PC-9 (cell line): ENCODE results near the gene UGT1A10. TPM values are rescaled to one million over a fixed set of nuclear protein-coding genes. Genes with fewer than 3 reads are reported as not detected.
"Not testable (repeated sequence)": the region's sequence is repeated elsewhere in the genome, so short reads cannot be mapped to it uniquely, and the experiment has no call there.

Experiments
- BruUV-seq: library from RNA; stranded (reverse); fragments of 400-500 nt; replicated peaks from 2 replicates; lab custom pipeline; 2021; lab: Mats Ljungman, UMichigan
- CTCF ChIA-PET: fragments of 300-600 bp; sonication (Branson Sonifier 250); formaldehyde crosslinking; loops from one replicate; lab custom pipeline; 2022; ENCODE audit warnings: antibody characterized with exemption; lab: Charles Lee
- POLR2A ChIA-PET: fragments of 300-600 bp; sonication (Branson Sonifier 250); formaldehyde crosslinking; loops from one replicate; lab custom pipeline; 2022; ENCODE audit warnings: antibody characterized with exemption; ENCODE audit not compliant: unreplicated experiment; lab: Charles Lee
- DNase-seq, 2 experiments: peaks; one replicate each; pipeline versions ENCODE4 v3.0.0 to v3.0.0-alpha.2; 2015 to 2022; ENCODE audit warnings: mixed read lengths in 1 of 2
- H2AFZ ChIP-seq: fragments of 200-600 bp; sonication (generic); 2 replicates; pipeline ENCODE4 v1.8.1; 2017; ENCODE audit warnings: antibody characterized with exemption
- H3F3A ChIP-seq: fragments of 200-600 bp; sonication (generic); 2 replicates; pipeline ENCODE4 v1.8.1; 2017; ENCODE audit warnings: antibody characterized with exemption, mild to moderate bottlenecking, low read depth; ENCODE audit not compliant: insufficient read depth
- H3K27ac ChIP-seq: fragments of 200-600 bp; sonication (generic); 2 replicates; pipeline ENCODE4 v1.6.1; 2016; ENCODE audit warnings: mixed run types
- H3K27me3 ChIP-seq: fragments of 200-600 bp; sonication (generic); 2 replicates; pipeline ENCODE4 v1.6.1; 2016; ENCODE audit warnings: low read depth, mixed run types; ENCODE audit not compliant: insufficient read depth
- H3K36me3 ChIP-seq: fragments of 200-600 bp; sonication (generic); 2 replicates; pipeline ENCODE4 v1.6.1; 2016; ENCODE audit warnings: low read depth, mixed run types
- H3K4me1 ChIP-seq: fragments of 200-600 bp; sonication (generic); replicated peaks from 2 replicates; pipeline ENCODE4 v1.6.1; 2016; ENCODE audit warnings: mixed run types; ENCODE audit not compliant: insufficient read depth
- H3K4me2 ChIP-seq: fragments of 200-600 bp; sonication (generic); 2 replicates; pipeline ENCODE4 v1.6.1; 2017; ENCODE audit warnings: mixed run types
- H3K4me3 ChIP-seq: fragments of 200-600 bp; sonication (generic); 2 replicates; pipeline ENCODE4 v1.6.1; 2016; ENCODE audit warnings: mixed run types
- H3K79me2 ChIP-seq: fragments of 200-600 bp; sonication (generic); 2 replicates; pipeline ENCODE4 v1.6.1; 2017; ENCODE audit warnings: low read depth, mixed run types
- H3K9me2 ChIP-seq: fragments of 200-600 bp; sonication (generic); 2 replicates; pipeline ENCODE4 v1.8.1; 2017; ENCODE audit warnings: mild to moderate bottlenecking; ENCODE audit not compliant: insufficient read depth
- H3K9me3 ChIP-seq: fragments of 200-600 bp; sonication (generic); 2 replicates; pipeline ENCODE4 v1.8.1; 2016; ENCODE audit warnings: low read depth; ENCODE audit not compliant: insufficient read depth
- H4K20me1 ChIP-seq: fragments of 200-600 bp; sonication (generic); 2 replicates; pipeline ENCODE4 v1.8.1; 2017; ENCODE audit not compliant: insufficient read depth
- EZH2 ChIP-seq: fragments of 200-600 bp; sonication (generic); IDR thresholded peaks from 2 replicates; pipeline ENCODE4 v1.8.0; 2017; ENCODE audit warnings: antibody characterized with exemption, low read depth
- intact Hi-C: fragments of 100-400 bp; cut with micrococcal nuclease; formaldehyde crosslinking; loops from one replicate; pipeline ENCODE4 v1.10.0; 2022; ENCODE audit not compliant: unreplicated experiment
- total RNA-seq: library from RNA; stranded (reverse); gene quantifications from 2 replicates; pipeline ENCODE4 v1.2.3, GENCODE V29; 2021
- TF ChIP-seq, protein P1 (sequence below): fragments of 200-600 bp; sonication (generic); conservative IDR thresholded peaks from 2 replicates; pipeline ENCODE4 v1.6.1; 2017; ENCODE audit warnings: mixed run types, antibody characterized with exemption, mild to moderate bottlenecking, moderate library complexity

Gene UGT1A10
- total RNA-seq, 1 experiment from 2014 or later: not detected

DNA sequence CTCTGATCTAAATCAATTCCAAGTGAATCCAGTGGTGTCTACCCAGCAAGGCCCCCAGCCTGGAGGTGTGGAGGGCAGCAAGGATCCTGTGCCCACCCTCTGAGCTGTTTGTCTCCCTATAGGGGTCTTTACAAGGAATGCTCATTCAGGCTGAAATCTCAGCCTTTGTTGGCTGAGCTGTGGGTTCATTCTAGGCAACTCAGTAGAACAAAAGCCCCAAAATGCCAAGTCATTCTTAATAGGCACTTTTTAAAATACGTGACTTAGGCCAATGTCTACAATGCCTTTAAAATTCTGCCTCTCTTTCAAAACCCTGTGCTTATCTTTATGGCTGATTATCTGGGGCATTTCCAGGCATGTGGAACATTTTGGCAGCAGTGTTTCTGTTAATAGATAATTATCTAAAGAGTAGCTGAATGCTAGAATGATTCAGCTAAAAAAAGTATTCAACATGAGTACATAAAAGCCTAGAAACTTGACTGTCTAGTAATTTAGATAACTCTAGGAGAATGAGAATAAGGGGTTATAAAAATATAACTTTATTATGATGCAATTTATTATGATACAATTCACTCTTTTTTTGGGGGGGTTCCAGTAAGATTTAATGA, 63.9 kb downstream of the UGT1A10 start:
- no TSS peak for BruUV-seq
- H3K27me3 ChIP-seq: no peaks in the 10 kb centered on the region
- TF ChIP-seq, protein P1, sequence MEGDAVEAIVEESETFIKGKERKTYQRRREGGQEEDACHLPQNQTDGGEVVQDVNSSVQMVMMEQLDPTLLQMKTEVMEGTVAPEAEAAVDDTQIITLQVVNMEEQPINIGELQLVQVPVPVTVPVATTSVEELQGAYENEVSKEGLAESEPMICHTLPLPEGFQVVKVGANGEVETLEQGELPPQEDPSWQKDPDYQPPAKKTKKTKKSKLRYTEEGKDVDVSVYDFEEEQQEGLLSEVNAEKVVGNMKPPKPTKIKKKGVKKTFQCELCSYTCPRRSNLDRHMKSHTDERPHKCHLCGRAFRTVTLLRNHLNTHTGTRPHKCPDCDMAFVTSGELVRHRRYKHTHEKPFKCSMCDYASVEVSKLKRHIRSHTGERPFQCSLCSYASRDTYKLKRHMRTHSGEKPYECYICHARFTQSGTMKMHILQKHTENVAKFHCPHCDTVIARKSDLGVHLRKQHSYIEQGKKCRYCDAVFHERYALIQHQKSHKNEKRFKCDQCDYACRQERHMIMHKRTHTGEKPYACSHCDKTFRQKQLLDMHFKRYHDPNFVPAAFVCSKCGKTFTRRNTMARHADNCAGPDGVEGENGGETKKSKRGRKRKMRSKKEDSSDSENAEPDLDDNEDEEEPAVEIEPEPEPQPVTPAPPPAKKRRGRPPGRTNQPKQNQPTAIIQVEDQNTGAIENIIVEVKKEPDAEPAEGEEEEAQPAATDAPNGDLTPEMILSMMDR: no peak
- no peak for TF ChIP-seq EZH2
- H3F3A ChIP-seq: peaks cover 93% of the 10 kb centered on the region
- H3K4me2 ChIP-seq: peak overlapping the region; percentile 96
- H3K4me1 ChIP-seq: peaks cover 92% of the 10 kb centered on the region
- H4K20me1 ChIP-seq: no peaks in the 10 kb centered on the region
- ChIA-PET POLR2A (interaction anchor here (0.6 to 2.0 kb wide), 5 partner anchors 9 to 133 kb away, joined by 3 to 38 read pairs (median 3); partner anchors contain the start of gene USP40), CTCF (no interaction called here)
- H3K27ac ChIP-seq: peak overlapping the region; percentile 97
- no peak overlapping the region for H2AFZ ChIP-seq
- intact Hi-C loops: loop anchor here (10.0 kb wide), 1 partner anchor 1285 kb away; no protein-coding TSS in a partner anchor
- peaks cover 79% of the 10 kb centered on the region for H3K36me3 ChIP-seq
- no peaks in the 10 kb centered on the region for H3K9me3 ChIP-seq
- peaks cover 96% of the 10 kb centered on the region for H3K79me2 ChIP-seq
- H3K4me3 ChIP-seq: peak overlapping the region; percentile 69; the same call in 1 of the 2 replicates
- H3K9me2 ChIP-seq: no peaks in the 10 kb centered on the region
- peak; percentile 67 to 98 for DNase-seq

DNA sequence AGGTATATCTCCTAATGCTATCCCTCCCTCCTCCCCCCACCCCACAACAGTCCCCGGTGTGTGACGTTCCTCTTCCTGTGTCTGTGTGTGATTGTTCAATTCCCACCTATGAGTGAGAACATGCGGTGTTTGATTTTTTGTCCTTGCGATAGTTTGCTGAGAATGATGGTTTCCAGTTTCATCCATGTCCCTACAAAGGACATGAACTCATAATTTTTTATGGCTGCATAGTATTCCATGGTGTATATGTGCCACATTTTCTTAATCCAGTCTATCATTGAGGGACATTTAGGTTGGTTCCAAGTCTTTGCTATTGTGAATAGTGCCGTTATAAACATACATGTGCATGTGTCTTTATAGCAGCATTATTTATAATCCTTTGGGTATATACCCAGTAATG, 64.6 kb downstream of the UGT1A10 start:
- H3K4me3 ChIP-seq, BruUV-seq, H3K9me2 ChIP-seq, DNase-seq, H3K27me3 ChIP-seq, H2AFZ ChIP-seq, H3K9me3 ChIP-seq, H4K20me1 ChIP-seq, H3K4me2 ChIP-seq, CTCF ChIA-PET: not testable (repeated sequence)
- intact Hi-C loops: loop anchor here (10.0 kb wide), 1 partner anchor 1284 kb away; no protein-coding TSS in a partner anchor
- POLR2A ChIA-PET: interaction anchor here (0.6 to 2.0 kb wide), 3 partner anchors 10 to 117 kb away, joined by 3 to 38 read pairs (median 3); no protein-coding TSS in a partner anchor
- peaks cover 93% of the 10 kb centered on the region for H3K4me1 ChIP-seq
- H3K27ac ChIP-seq: peak overlapping the region; percentile 97
- H3F3A ChIP-seq: peaks cover 93% of the 10 kb centered on the region
- H3K36me3 ChIP-seq: peaks cover 79% of the 10 kb centered on the region
- peaks cover 96% of the 10 kb centered on the region for H3K79me2 ChIP-seq

GRCh38 chr2:233702238-233702637, 66.0 kb downstream of the UGT1A10 start:
- Histone ChIP-seq H3K9me2 (no peaks in the 10 kb centered on the region), H3F3A (peaks cover 93% of the 10 kb centered on the region), H3K27ac (peak overlapping the region; percentile 97), H4K20me1 (0 out of 2 replicates have a peak, but pooled peaks cover under 1% of the 10 kb centered on the region), H2AFZ (no peak overlapping the region), H3K27me3 (no peaks in the 10 kb centered on the region), H3K9me3 (no peaks in the 10 kb centered on the region), H3K36me3 (peaks cover 79% of the 10 kb centered on the region), H3K4me1 (peaks cover 100% of the 10 kb centered on the region), H3K4me2 (peak overlapping the region; percentile 63), H3K79me2 (peaks cover 96% of the 10 kb centered on the region), H3K4me3 (0 out of 2 replicates have a peak overlapping the region, but pooled peaks have one; percentile 5)
- POLR2A ChIA-PET: interaction anchor here (0.5 to 1.4 kb wide), 3 partner anchors 10 to 280 kb away, joined by 3 to 16 read pairs (median 3); partner anchors contain the start of gene UGT1A6
- intact Hi-C loops: loop anchor here (10.0 kb wide), 1 partner anchor 1283 kb away; no protein-coding TSS in a partner anchor
- TF ChIP-seq, protein P1: no peak
- no peak for TF ChIP-seq EZH2
- CTCF ChIA-PET: interaction anchor here (0.6 kb wide), 1 partner anchor 358 kb away, joined by 4 read pairs; no protein-coding TSS in a partner anchor
- BruUV-seq: no TSS peak
- no peak for DNase-seq
